ENCODE data around the gene DNAH11. TPM values are rescaled to one million over a fixed set of nuclear protein-coding genes. Genes with fewer than 3 reads are reported as not detected.

The DNAH11 gene
- total and polyA plus RNA-seq, 2 of the 8 experiments (the other 6 are each of a cell fraction or from before 2014, with no cell fraction given), result 1.8 to 4.9 TPM

DNA sequence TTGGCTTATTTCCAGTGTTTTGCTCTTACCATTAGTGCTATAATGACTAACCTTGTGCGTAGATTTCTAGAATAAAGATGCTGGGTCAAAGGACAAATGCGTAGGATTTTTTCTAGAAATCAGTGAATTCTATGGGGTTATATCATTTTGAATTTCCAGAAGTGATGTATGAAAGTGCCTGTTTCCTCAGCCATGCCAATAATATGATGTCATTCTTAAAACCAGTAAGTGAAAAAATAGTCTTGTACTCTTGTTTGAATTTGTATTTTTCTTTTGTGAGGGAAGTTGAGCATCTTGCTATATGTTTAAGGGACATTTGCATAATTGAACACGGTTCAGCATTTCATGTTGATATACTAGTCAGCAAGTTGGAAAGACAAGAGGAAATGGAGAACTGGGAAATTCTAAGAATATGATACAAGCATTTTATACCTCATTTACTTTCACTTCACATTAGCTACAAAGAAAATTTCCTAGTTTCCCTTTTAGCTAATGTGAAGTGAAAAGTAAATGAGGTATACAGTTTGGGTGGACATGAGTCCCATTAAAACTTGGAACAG is 3.8 kb upstream of the DNAH11 start (continued):
- TF ChIP-seq RFX5 (IDR thresholded peaks at IDR 0.05; ENCODE audit: borderline replicate concordance, low read depth, low read length) (no peak), RAD21 (IDR thresholded peaks at IDR 0.05 in 1 of 2, conservative IDR thresholded peaks at IDR 0.05 in 1 of 2; ENCODE audit: low read depth in 2 of 2, low read length in 2 of 2) (no peak), FOSL1 (IDR thresholded peaks at IDR 0.05; ENCODE audit: insufficient read depth, low read depth, low read length) (no peak), NRF1 (IDR thresholded peaks at IDR 0.05; ENCODE audit: low read depth, low read length) (no peak), HDAC2 (IDR thresholded peaks at IDR 0.05; ENCODE audit: borderline replicate concordance in 1 of 2, low read depth in 2 of 2, low read length in 2 of 2) (no peak)
